Fibroblast of peridontal ligament (primary cell): Measurements from ENCODE around the gene CENPV.
"Not testable (repeated sequence)": the region's sequence is repeated elsewhere in the genome, so short reads cannot be mapped to it uniquely, and the experiment has no call there.

Experiments
- DNase-seq: peaks from one replicate; pipeline ENCODE4 v3.0.0-alpha.2; 2010; ENCODE audit errors: extremely low read depth

The CENPV gene

DNA sequence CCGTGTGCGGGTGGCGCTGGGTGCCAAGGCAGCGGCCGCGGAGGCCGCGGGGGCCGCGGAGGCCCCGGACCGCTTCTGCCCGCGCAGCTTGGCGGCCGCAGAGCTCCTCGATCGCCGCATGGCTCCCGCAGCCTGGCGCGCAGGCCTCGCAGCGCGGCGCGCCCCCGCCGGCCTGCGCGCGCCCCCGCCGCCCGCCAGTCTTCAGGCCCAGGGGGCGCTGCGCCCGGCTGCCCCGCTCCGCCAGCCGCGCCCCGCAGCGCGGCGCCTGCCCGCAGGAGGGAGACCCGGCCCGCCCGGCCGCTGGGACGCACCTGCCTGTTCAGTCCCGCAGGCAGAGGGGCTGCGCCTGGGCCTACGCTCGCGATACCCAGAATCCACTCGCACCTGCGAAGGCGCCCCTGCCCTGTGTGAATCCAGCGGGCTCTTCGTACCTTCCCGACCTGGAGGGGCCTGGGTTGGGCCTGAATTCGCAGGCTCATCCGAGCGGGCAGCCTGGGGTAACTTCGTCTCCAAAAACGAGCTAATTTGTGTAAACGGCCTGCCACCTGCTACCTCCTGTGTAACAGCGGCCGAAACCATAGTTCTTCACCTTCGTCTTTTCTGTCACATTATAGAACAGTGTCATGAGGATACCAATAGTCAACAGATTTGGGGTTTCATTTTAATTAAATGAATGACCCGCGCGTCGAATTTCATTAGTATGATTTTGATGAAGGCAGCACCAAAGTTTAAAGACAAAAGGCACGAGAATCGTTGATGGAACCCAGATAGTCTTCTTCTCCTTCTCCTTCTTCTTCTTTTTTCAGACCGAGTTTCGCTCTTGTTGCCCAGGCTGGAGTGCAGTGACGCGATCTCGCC, at the start of gene CENPV:
CENPV (minus strand) TSS at position 153 of the 858 bp plus-strand sequence; CDS start at position 120, 33 bp downstream.
- no peak for DNase-seq

DNA sequence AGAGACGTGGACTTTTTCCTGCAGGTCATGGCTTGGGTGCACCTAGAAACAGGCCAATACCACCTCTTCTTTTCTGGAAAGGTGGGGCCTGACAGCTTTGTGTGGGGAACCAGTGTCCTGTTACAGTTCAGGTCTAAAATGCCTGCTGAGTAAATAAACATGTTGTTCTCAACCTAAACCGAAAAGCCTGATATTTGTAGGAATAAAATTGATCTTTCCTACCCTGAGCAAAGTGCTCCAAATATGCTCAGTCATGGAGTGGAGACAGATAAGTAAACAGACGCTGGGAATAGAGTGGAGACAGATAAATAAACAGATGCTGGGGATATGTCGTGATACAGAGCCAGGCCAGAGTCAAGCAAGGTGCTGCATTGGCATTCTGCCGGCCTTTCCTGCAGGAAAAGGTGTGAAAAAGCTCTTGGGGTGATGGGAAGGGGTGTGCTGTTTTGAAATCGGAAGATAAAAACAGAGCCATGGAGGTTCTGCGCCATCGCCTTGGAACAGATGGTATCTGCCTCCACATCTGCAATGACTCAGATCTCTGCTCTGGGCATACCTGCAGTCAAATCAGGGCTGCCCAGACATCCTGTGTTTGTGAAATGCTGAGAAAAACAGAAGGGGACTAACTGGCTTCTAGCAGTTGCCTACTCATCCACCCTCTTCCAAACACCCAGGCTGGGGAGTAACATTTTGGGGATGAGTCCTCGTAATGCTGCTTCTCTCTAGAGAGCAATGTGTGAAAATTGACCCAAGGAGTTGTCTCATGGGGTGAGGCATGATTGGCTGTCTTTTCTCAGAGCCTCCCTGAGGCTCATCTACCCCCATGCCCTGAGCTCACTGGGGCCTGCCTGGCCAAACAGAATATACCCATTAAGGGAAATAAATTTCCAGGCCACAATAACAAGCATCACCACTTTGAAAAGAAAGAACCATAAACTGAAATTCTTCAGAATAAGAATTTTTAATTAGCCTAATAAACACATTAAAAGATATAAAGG, 45.3 kb upstream of the CENPV start:
- DNase-seq, result no peak

- not testable (repeated sequence) for DNase-seq
Measured at GRCh38 chr17:16396693-16397092, 43.4 kb upstream of the CENPV start.

DNA sequence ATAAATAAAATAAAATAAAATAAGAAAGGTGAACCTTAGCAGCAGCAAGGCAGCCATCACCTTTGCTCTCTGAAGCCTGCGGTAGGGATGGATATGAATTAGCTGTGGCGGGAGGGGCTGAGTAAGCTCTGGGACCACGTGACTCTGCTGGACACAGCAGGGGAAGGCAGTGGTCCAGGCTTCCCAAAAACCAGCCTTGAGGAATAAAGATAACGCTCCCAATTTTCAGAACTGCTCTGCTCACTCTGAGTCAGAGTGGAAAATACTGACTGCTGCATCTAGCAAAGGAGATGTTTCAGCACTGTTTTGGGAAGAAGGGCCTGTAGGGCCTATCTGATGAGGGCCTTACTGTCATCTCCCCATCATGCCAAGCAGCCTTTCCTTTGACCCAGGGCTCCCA, 42.6 kb upstream of the CENPV start:
- not testable (repeated sequence) for DNase-seq

- not testable (repeated sequence) for DNase-seq
Measured at GRCh38 chr17:16392491-16392890, 39.2 kb upstream of the CENPV start.

GRCh38 chr17:16391451-16391850, 38.2 kb upstream of the CENPV start:
- no peak for DNase-seq

DNA sequence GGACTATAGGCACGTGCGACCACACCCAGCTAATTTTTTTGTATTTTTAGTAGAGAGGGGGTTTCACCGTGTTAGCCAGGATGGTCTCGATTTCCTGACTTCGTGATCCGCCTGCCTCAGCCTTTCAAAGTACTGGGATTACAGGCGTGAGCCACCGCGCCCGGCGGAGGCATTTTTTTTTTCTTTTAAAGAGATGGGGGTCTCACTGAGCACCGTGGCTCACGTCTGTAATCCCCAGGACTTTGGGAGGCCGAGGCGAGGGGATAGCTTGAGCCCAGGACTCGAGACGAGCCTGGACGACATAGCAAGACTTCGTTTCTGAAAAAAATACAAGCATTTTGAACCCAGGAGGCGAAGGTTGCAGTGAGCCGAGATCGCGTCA, 32.8 kb upstream of the CENPV start:
- DNase-seq, result not testable (repeated sequence)

DNA sequence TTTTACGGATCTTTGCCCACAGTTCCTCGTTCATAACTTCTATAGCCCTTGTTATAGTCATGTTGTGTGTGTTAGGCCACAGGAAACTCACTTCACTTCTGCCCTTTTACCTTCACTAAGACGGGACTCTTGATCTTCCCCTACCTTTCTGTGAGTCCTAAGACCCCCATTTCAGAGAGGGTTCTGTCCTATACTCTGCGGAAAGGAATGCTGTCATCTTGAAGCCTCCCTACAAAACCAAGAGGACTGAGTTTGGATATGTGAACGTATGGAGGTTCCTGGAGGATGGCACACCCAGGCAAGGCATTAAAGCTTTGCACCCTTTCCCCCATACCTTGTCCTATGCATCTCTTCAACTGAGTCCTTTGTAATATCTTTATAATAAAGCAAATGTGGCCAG, 31.3 kb upstream of the CENPV start:
- no peak for DNase-seq

- no peak for DNase-seq
Measured at GRCh38 chr17:16383772-16384287, 30.6 kb upstream of the CENPV start.

GRCh38 chr17:16383216-16383615, 29.9 kb upstream of the CENPV start:
- no peak for DNase-seq

- DNase-seq, result peak; percentile 54
Measured at GRCh38 chr17:16381496-16381820, 28.2 kb upstream of the CENPV start.

- DNase-seq, result peak; percentile 98
Measured at GRCh38 chr17:16380640-16381495, 27.6 kb upstream of the CENPV start, which contains the start of gene UBB. Gene UBB, plus strand, starts transcription at chr17:16381091. Its CDS starts 817 bp downstream, at chr17:16381908.

DNA sequence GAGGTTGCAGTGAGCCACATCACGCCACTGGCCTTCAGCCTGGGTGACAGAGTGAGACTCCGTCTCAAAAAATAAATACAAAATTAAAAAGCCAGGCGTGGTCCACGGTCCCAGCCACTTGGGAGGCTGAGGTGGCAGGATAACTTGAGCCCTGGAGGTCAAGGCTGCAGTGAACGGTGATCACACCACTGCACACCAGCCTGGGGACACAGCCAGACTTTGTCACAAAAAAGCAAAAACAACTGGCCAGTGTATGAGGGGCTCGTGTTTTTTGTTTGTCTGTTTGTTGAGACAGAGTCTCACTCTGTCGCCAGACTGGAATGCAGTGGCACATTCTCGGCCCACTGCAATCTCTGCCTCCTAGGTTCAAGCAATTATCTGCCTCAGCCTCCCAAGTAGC, 26.4 kb upstream of the CENPV start:
- no peak for DNase-seq

- DNase-seq, result no peak
Measured at GRCh38 chr17:16378636-16379282, 25.5 kb upstream of the CENPV start.

DNA sequence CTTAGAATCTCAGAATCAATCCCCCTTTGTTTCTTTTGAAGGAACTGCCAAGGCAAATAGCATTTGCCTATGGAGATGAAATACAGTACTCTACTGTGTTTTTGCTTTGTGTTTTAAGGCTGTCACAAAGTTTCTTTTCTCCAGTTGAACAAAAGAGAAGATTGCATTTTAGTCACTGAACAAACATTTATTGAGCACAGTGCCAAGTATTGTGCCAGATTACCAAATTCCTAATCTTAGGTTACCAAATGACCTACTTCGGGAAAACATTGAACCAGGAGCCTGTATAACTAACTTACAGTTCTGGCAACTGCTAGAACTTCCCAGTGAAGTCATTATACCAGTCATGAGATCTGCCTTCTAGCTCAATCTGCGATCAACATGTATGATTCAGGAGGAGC, 24.7 kb upstream of the CENPV start:
- DNase-seq, result peak; percentile 94

DNA sequence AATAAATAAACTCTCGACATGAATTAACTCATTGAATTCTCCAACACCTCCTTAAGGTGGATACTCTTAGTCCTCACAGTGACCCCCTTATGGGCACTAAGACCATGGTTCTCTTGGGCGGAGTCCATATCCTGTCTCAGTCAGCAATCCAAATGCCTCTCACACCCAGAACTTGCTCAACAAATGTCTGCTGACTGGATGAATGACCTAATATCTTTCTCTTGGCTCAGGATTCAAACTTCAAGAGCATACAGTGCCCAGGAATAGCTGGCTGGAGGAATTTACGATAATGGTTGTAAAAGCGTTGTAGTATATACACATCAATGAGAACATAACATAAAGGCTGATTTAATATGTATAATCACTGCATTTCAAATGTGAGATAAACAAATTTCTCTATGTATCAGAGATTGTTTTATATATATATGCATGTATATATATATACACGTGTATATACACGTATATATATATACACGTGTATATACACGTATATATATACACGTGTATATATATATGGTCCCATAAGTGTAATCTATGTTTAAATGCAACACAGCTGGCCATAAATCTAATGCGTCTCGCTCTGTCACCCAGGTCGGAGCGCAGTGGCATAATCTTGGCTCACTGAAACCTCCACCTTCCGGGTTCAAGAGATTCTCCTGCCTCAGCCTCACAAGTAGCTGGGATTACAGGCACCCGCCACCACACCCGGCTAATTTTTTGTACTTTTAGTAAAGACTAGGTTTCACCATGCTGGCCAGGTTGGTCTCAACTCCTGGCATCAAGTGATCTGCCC, 21.1 kb upstream of the CENPV start:
- DNase-seq, result peak; percentile 74

- peak; percentile 88 for DNase-seq
Measured at GRCh38 chr17:16371742-16372141, 18.5 kb upstream of the CENPV start.

DNA sequence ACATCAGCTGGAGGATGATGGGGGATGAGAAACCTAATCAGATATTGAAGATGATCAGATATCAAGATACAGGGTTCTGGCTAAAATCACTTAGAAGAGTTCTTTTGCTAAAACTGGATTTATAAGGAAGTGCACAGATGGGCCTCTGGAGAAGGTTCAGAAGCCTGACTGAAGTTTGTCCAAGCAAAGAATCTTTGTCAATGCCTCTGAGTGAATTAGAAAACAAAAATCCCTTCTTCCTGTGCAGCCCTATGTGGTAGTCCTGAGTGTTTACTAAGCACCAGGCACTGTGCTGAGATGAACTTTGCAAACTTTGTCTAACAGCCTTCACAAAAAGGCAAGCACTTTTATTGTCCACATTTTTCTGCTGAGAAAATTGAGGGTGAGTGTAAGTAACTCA, 11.4 kb upstream of the CENPV start:
- DNase-seq, result no peak

GRCh38 chr17:16363749-16364536, 10.7 kb upstream of the CENPV start:
- DNase-seq, result peak; percentile 78
